VCaP (cell line): Measurements from ENCODE around the gene PYDC2.
"Not testable (repeated sequence)": the region's sequence is repeated elsewhere in the genome, so short reads cannot be mapped to it uniquely, and the experiment has no call there.

Experiments used
- H3K27ac ChIP-seq: fragments of 450-650 bp; 2 replicates; pipeline ENCODE4 v1.5.1; 2017
- TF ChIP-seq, protein P1 (sequence below): fragments of 450-650 bp; conservative IDR thresholded peaks from 2 replicates; pipeline ENCODE4 v1.5.1; 2017; ENCODE audit warnings: mild to moderate bottlenecking, moderate library complexity

The PYDC2 gene

GRCh38 chr3:191470080-191470479 is 9.1 kb downstream of the PYDC2 start:
- H3K27ac ChIP-seq, result no peak overlapping the region
- TF ChIP-seq, protein P1, sequence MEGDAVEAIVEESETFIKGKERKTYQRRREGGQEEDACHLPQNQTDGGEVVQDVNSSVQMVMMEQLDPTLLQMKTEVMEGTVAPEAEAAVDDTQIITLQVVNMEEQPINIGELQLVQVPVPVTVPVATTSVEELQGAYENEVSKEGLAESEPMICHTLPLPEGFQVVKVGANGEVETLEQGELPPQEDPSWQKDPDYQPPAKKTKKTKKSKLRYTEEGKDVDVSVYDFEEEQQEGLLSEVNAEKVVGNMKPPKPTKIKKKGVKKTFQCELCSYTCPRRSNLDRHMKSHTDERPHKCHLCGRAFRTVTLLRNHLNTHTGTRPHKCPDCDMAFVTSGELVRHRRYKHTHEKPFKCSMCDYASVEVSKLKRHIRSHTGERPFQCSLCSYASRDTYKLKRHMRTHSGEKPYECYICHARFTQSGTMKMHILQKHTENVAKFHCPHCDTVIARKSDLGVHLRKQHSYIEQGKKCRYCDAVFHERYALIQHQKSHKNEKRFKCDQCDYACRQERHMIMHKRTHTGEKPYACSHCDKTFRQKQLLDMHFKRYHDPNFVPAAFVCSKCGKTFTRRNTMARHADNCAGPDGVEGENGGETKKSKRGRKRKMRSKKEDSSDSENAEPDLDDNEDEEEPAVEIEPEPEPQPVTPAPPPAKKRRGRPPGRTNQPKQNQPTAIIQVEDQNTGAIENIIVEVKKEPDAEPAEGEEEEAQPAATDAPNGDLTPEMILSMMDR, result no peak

GRCh38 chr3:191470545-191470944 is 9.6 kb downstream of the PYDC2 start:
- no peak overlapping the region for H3K27ac ChIP-seq
- TF ChIP-seq, protein P1, result no peak

GRCh38 chr3:191473661-191474198 is 12.8 kb downstream of the PYDC2 start:
- TF ChIP-seq, protein P1, result no peak
- H3K27ac ChIP-seq, result peak overlapping the region; percentile 28; the same call in 1 of the 2 replicates

GRCh38 chr3:191476066-191476772 is 15.3 kb downstream of the PYDC2 start:
- H3K27ac ChIP-seq, result no peak overlapping the region
- TF ChIP-seq, protein P1, result no peak

- H3K27ac ChIP-seq, result not testable (repeated sequence)
Observed at GRCh38 chr3:191483994-191484393, 23.0 kb downstream of the PYDC2 start.

DNA sequence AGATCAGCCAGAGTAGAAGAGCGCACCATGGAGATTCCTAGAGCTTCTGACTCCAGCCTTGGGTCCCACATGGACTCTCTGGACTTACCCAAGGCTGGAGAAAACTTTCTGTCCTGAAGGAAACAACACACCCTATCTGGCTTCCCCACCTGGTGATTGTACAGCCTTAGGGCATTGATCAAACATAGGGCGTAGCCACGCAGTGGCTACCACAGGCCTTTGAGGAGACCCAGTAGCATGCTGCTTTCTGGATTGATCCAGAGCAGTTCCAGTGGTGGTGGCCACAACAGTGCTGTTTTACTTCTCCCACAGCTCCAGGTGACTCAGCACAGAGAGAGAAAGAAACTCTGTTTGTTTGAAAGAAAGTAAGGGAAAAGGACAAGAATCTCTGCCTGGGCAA is 23.5 kb downstream of the PYDC2 start:
- no peak overlapping the region for H3K27ac ChIP-seq
- TF ChIP-seq, protein P1, result no peak

- TF ChIP-seq, protein P1, result no peak
- H3K27ac ChIP-seq, result no peak overlapping the region
Observed at GRCh38 chr3:191492601-191493000, 31.6 kb downstream of the PYDC2 start.

- TF ChIP-seq, protein P1, result no peak
- H3K27ac ChIP-seq, result no peak overlapping the region
Observed at GRCh38 chr3:191493336-191493735, 32.4 kb downstream of the PYDC2 start.
